GM18873 (cell line): ENCODE results near the gene SH2D6.
"Not testable (repeated sequence)": the region's sequence is repeated elsewhere in the genome, so short reads cannot be mapped to it uniquely, and the experiment has no call there.

Experiments used
- ATAC-seq: cut with Tn5 transposase; IDR thresholded peaks from one replicate; pipeline ENCODE4 v1.9.1; 2021; ENCODE audit warnings: mild to moderate bottlenecking, moderate library complexity, moderate number of reproducible peaks; ENCODE audit not compliant: unreplicated experiment, low FRiP score

Gene SH2D6

GRCh38 chr2:85437488-85438200, 19.1 kb downstream of the SH2D6 start:
- ATAC-seq = peak; percentile 45

DNA sequence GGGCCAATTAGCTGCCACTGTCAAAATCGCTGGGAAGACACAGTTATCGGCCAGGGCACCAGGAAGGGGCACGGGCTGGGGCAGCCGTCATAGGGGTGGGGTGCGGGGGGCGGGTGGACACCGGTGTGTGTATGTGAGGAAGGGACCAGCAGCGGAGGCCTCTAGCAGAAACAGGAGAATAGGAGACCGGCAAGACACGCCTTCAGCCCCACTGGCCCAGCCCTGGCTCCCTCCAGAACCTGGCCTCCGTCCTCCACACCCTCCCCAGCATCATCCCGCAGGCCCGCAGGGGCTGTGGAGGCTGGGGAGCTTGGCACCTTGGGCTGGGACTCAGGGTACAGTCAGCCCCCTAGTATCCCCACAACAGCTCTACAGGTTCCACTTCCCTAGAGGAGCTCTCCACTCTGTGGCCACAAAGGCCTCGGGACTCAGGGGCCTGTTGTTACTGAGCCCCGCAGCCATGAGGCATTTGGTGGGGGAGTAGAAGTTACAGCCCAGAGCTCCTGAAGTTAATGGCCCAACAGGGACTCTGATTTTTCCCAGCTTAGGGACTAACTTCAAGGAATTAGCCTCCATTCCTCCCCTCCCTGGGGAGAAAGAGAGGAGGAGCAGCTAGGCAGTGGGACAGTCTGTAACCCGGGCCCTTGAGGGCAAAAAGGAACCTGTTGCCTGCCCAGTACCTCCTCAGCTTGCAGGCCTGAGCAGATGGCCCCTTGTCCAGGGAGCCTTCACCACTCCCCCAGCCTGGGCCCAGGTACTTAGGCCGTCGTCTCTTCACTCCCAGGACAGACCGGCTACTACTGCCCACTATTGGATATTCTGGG, 19.9 kb downstream of the SH2D6 start:
- ATAC-seq = no peak

DNA sequence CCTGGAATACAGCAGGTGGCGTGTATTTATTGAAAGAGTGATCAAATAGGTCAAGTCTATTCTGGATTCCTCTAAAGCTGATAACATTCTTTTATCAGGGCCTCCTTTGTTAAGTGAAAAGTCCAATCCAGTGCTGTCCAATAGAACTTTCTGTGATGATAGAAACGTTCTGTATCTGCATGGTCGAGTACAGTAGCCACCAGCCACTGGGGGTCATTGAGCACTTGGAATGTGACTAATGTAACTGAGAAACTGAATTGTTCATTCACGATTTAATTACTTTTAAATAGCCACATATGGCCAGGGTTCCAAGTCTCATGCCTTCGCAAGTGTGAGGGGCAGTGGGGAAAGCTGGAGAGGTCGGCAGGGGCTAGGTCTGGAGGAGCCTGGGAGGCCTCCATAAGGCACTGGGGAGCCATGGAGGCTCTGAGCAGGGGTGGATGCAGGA, 20.5 kb downstream of the SH2D6 start:
- no peak for ATAC-seq

GRCh38 chr2:85439569-85439968, 21.1 kb downstream of the SH2D6 start:
- not testable (repeated sequence) for ATAC-seq

DNA sequence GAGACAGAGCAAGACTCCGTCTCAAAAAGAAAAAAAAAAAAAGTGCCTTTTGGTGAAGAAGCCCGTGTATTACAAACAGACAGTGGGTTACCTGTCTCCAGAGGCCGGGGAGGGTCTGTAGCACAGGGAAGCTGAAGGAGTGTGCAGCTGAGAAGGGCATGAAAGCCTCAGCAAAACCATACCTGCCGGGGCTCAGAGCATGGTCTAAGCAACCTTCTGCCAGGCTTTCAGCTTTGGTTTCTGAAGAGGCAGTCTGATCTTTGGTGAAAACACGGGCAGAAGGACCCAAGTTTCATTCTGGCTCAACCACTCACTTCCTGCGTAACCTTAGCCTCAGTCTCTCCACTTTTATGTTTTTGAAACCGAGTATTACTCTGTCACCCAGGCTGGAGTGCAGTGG, 21.5 kb downstream of the SH2D6 start:
- no peak for ATAC-seq

DNA sequence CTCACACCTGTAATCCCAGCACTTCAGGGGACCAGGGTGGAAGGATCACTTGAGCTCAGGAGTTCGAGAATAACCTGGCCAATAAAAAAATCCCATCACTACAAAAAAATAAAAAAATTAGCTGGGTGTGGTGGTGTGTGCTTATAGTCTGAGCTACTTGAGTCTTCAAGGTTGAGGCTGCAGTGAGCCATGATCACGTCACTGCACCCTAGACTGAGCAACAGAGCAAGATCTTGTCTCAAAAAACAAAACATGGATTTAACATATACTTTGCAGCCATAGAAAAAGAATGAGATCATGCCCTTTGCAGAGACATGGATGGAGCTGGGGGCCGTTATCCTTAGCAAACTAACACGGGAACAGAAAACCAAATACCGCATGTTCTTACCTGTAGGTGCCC, 22.2 kb downstream of the SH2D6 start:
- no peak for ATAC-seq

GRCh38 chr2:85441864-85442263, 23.4 kb downstream of the SH2D6 start:
- ATAC-seq = no peak

GRCh38 chr2:85444629-85445172, 26.2 kb downstream of the SH2D6 start:
- ATAC-seq = no peak

- no peak for ATAC-seq
These were observed 27.1 kb downstream of the SH2D6 start for GRCh38 chr2:85445316-85446295.

- no peak for ATAC-seq
These were observed 28.0 kb downstream of the SH2D6 start for GRCh38 chr2:85446296-85447221.

- ATAC-seq = no peak
These were observed 28.7 kb downstream of the SH2D6 start for GRCh38 chr2:85447222-85447585.

GRCh38 chr2:85448461-85449213, 30.1 kb downstream of the SH2D6 start:
- no peak for ATAC-seq

DNA sequence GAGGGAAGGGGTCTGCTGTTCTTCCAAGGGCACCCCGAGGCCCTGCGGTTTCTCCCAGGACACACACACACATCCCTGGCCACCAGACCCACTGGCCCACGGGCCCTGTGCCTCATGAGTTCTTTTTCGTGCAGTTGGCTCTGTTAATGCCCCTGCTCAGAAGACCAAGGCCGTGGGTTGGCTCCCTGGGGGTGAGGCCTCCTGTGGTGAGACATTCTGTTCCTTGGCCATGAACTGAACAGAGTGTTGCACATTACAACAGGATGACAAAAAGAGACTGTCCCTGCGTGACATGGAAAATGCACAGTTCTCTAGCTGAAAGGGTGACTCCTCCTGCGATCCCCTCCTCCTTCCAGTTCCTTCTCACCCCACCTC, 30.7 kb downstream of the SH2D6 start:
- no peak for ATAC-seq

DNA sequence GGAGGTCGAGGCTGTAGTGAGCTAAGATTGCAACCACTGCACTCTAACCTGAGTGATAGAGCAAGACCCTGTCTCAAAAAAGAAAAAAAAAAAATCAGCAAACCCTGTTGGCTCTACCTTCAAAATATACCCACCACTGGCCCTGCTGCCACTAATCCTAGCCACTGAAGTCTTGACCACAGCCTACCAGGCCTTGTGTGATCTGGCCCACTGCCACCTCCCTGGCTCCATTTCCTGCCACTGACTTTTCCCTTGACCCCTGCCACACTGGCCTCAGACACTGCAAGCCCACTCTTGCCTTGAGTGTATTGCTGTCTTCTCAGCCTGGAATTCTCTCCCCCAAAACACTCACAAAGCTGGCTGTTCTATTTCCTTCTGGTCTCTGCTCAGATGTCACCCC, 33.7 kb downstream of the SH2D6 start:
- ATAC-seq = no peak

GRCh38 chr2:85453571-85453970, 35.1 kb downstream of the SH2D6 start:
- no peak for ATAC-seq

DNA sequence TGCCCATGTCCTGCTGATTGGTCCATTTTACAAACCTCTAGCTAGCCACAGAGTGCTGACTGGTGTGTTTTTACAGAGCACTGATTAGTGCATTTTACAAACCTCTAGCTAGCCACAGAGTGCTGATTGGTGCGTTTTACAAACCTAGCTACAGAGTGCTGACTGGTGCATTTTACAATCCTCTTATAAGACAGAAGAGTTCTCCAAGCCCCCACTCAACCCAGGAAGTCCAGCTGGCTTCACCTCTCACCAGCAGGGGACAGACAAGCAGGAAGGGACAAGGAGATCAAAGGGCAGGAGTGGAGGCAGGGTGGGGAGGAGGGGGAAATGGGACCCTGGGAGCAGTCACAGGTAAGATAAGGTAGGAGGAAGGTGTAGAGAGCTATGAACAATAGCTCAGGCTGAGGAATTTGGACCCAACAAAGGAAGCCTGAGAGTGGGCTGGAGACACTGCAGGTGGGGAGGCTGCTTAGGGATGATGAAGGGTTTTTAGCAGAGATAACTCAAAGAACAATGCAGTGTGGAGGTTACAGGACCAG, 37.1 kb downstream of the SH2D6 start:
- no peak for ATAC-seq

- no peak for ATAC-seq
These were observed 38.5 kb downstream of the SH2D6 start for GRCh38 chr2:85457043-85457442.

GRCh38 chr2:85457877-85458316, 39.4 kb downstream of the SH2D6 start:
- ATAC-seq = no peak
